BE2C (cell line): ENCODE results near the gene GRAMD2B.

ENCODE experiments used
- DNase-seq: peaks from one replicate; pipeline ENCODE4 v3.0.0-alpha.2; 2020
- H3K27me3 ChIP-seq: fragments of 250-450 bp; sonication (Bioruptor Pico); 2 replicates; pipeline ENCODE4 v1.5.1; 2020; ENCODE audit warnings: mild to moderate bottlenecking
- H3K36me3 ChIP-seq: fragments of 250-450 bp; sonication (Bioruptor Pico); 2 replicates; pipeline ENCODE4 v1.5.1; 2020; ENCODE audit warnings: mild to moderate bottlenecking
- H3K4me1 ChIP-seq: fragments of 250-450 bp; sonication (Bioruptor Pico); 2 replicates; pipeline ENCODE4 v1.5.1; 2020
- H3K4me3 ChIP-seq: 2 replicates; pipeline ENCODE4 v1.5.1; 2011; ENCODE audit warnings: low read depth, low read length
- H3K9me3 ChIP-seq: fragments of 250-450 bp; sonication (Bioruptor Pico); 2 replicates; pipeline ENCODE4 v1.5.1; 2020
- CTCF ChIP-seq: IDR thresholded peaks from 2 replicates; pipeline ENCODE4 v1.5.1; 2012; ENCODE audit warnings: mild to moderate bottlenecking, low read depth, low read length

GRAMD2B gene

GRCh38 chr5:126509339-126509738 is 86.1 kb downstream of the GRAMD2B start:
- Histone ChIP-seq H3K4me3 (no peak overlapping the region), H3K27me3 (no peaks in the 10 kb centered on the region), H3K4me1 (no peaks in the 10 kb centered on the region), H3K9me3 (no peaks in the 10 kb centered on the region), H3K36me3 (no peaks in the 10 kb centered on the region)
- no peak for TF ChIP-seq CTCF
- no peak for DNase-seq

DNA sequence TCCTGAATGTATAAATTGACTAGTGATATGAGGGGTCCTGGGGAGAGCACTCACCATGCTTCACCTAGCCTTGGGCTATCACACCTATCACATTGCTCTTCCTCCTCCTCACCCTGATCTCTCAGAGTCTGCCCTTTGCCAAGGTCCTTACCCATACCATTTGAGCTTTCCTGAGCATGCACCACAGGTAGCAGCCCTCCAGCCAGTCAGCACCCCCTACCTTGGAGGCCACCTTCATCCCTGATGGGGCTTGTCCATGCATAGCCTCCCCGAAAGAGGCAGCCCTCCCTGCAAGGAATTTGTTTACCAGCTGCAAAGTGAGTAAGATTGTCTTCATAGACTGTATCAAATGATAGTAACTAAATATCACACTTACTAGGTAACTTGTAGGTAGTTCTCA is 88.8 kb downstream of the GRAMD2B start:
- H3K36me3 ChIP-seq = no peaks in the 10 kb centered on the region
- H3K4me3 ChIP-seq = no peak overlapping the region
- peaks cover 13% of the 10 kb centered on the region for H3K4me1 ChIP-seq
- TF ChIP-seq CTCF = no peak
- H3K27me3 ChIP-seq = no peaks in the 10 kb centered on the region
- no peak for DNase-seq
- H3K9me3 ChIP-seq = no peaks in the 10 kb centered on the region

DNA sequence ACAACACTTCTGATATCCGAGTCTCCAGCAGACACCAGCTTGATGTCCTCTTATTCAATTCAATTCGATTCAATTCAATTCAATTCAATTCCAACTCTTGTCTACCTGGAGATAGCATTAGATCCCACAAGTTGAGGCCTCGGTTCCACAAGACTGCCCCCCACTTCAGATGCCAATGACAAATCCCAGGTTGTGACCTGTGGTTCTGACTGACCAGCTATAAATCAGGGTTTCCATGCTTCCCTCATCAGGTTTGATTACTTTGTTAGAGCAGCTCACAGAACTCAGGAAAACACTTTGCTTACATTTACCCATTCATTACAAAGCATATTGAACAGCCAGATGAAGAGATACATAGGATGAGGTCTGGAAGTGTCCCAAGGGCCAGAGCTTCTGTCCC is 89.2 kb downstream of the GRAMD2B start:
- no peaks in the 10 kb centered on the region for H3K27me3 ChIP-seq
- no peak for DNase-seq
- no peaks in the 10 kb centered on the region for H3K9me3 ChIP-seq
- H3K4me3 ChIP-seq = no peak overlapping the region
- no peak for TF ChIP-seq CTCF
- H3K36me3 ChIP-seq = no peaks in the 10 kb centered on the region
- peaks cover 14% of the 10 kb centered on the region for H3K4me1 ChIP-seq

DNA sequence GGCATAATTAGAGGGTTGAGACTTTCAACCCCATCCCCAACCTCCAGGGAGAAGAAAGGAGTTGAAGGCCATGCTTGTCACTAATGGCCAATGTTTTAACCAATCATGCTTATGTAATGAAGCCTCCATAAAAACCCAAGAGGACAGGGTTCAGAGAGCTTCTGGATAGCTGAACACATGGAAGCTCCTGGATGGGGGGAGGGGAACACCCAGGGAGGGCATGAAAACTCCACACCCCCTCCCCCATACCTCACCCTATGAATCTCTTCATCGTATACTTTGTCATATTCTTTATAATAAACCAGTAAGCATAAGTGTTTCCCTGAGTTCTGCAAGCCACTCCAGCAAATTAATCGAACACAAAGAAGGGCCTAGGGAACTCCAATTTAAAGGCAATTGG is 90.1 kb downstream of the GRAMD2B start:
- TF ChIP-seq CTCF = no peak
- DNase-seq = no peak

GRCh38 chr5:126513703-126514102 is 90.5 kb downstream of the GRAMD2B start:
- no peaks in the 10 kb centered on the region for H3K36me3 ChIP-seq

More for the DNA sequence above, 90.1 kb downstream of the GRAMD2B start:
- H3K4me3 ChIP-seq = no peak overlapping the region
- H3K27me3 ChIP-seq = no peaks in the 10 kb centered on the region
- H3K4me1 ChIP-seq = peaks cover 14% of the 10 kb centered on the region
- H3K36me3 ChIP-seq = no peaks in the 10 kb centered on the region
- H3K9me3 ChIP-seq = no peaks in the 10 kb centered on the region

GRCh38 chr5:126514131-126514557 is 90.9 kb downstream of the GRAMD2B start:
- Histone ChIP-seq H3K4me1 (peaks cover 14% of the 10 kb centered on the region), H3K9me3 (no peaks in the 10 kb centered on the region), H3K27me3 (no peaks in the 10 kb centered on the region), H3K4me3 (no peak overlapping the region), H3K36me3 (no peaks in the 10 kb centered on the region)
- TF ChIP-seq CTCF = no peak
- no peak for DNase-seq

More at GRCh38 chr5:126513703-126514102, 90.5 kb downstream of the GRAMD2B start:
- no peaks in the 10 kb centered on the region for H3K27me3 ChIP-seq
- H3K4me1 ChIP-seq = peaks cover 14% of the 10 kb centered on the region
- DNase-seq = no peak
- H3K4me3 ChIP-seq = no peak overlapping the region
- TF ChIP-seq CTCF = no peak
- no peaks in the 10 kb centered on the region for H3K9me3 ChIP-seq
